ENCODE results near the gene DNAL1. TPM values are rescaled to one million over a fixed set of nuclear protein-coding genes. Genes with fewer than 3 reads are reported as not detected.

DNAL1 gene
- total and polyA plus RNA-seq, 9 of the 15 experiments (the other 6 are each of a cell fraction or from before 2014, with no cell fraction given): 1.6 to 11.7 (median 4.8) TPM

DNA sequence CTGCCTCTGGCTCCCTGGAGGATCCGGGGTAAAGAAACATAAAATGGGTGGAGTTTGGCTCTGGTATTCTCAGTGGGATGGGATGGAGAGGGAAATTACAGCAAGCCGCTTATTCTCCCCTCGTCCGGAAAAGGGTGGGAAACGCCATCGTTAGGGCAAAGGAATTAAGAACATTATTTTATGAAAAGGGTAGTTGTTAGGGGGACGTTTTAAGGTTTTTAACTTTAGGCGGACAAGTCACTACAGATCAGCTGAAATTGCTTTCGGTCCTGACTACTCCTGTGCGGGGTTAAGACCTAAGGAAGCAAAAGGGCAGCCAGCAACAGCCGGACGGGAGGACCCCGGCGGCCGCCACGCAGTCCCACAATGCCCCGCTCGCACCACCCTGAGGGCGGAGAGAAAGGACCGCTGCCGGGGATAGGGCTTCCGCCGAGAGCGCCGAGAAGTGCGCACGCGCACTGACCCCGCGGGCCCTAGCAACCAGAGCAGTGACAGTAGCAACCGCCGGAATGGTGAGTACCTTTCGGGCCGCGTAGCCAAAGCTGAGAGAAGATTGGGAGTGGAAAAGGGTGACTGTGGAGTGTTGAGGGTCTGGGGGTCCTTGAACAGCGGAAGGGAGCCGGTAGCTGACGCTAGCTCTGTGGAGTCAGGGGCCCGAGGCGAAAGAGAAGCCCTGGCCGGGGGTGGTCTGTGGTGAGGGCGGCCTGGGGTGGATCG lies at the start of gene DNAL1 (continued):
- TF ChIP-seq, protein P1, sequence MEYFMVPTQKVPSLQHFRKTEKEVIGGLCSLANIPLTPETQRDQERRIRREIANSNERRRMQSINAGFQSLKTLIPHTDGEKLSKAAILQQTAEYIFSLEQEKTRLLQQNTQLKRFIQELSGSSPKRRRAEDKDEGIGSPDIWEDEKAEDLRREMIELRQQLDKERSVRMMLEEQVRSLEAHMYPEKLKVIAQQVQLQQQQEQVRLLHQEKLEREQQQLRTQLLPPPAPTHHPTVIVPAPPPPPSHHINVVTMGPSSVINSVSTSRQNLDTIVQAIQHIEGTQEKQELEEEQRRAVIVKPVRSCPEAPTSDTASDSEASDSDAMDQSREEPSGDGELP (CRISPR knock-in tag; IDR thresholded peaks at IDR 0.05; ENCODE audit: borderline replicate concordance): peak; percentile 68
- TF ChIP-seq, protein P2, sequence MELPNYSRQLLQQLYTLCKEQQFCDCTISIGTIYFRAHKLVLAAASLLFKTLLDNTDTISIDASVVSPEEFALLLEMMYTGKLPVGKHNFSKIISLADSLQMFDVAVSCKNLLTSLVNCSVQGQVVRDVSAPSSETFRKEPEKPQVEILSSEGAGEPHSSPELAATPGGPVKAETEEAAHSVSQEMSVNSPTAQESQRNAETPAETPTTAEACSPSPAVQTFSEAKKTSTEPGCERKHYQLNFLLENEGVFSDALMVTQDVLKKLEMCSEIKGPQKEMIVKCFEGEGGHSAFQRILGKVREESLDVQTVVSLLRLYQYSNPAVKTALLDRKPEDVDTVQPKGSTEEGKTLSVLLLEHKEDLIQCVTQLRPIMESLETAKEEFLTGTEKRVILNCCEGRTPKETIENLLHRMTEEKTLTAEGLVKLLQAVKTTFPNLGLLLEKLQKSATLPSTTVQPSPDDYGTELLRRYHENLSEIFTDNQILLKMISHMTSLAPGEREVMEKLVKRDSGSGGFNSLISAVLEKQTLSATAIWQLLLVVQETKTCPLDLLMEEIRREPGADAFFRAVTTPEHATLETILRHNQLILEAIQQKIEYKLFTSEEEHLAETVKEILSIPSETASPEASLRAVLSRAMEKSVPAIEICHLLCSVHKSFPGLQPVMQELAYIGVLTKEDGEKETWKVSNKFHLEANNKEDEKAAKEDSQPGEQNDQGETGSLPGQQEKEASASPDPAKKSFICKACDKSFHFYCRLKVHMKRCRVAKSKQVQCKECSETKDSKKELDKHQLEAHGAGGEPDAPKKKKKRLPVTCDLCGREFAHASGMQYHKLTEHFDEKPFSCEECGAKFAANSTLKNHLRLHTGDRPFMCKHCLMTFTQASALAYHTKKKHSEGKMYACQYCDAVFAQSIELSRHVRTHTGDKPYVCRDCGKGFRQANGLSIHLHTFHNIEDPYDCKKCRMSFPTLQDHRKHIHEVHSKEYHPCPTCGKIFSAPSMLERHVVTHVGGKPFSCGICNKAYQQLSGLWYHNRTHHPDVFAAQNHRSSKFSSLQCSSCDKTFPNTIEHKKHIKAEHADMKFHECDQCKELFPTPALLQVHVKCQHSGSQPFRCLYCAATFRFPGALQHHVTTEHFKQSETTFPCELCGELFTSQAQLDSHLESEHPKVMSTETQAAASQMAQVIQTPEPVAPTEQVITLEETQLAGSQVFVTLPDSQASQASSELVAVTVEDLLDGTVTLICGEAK (IDR thresholded peaks at IDR 0.05): peak; percentile 53; the same call in 1 of the 2 replicates
- TF ChIP-seq, protein P2 (CRISPR knock-in tag; IDR thresholded peaks at IDR 0.05): no peak
- TF ChIP-seq, protein P3, sequence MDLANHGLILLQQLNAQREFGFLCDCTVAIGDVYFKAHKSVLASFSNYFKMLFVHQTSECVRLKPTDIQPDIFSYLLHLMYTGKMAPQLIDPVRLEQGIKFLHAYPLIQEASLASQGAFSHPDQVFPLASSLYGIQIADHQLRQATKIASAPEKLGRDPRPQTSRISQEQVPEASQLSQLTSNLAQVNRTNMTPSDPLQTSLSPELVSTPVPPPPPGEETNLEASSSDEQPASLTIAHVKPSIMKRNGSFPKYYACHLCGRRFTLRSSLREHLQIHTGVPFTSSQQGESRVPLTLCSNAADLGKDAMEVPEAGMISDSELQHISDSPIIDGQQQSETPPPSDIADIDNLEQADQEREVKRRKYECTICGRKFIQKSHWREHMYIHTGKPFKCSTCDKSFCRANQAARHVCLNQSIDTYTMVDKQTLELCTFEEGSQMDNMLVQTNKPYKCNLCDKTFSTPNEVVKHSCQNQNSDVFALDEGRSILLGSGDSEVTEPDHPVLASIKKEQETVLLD (IDR thresholded peaks at IDR 0.05): peak; percentile 53; the same call in 1 of the 2 replicates
- no peak for TF ChIP-seq ZNF644 (tag; IDR thresholded peaks at IDR 0.05; ENCODE audit: low read depth)
- no peak for TF ChIP-seq MYBL2 (IDR thresholded peaks at IDR 0.05; ENCODE audit: low read depth)
- no peak for TF ChIP-seq MYBL2 (CRISPR knock-in tag; IDR thresholded peaks at IDR 0.05; ENCODE audit: borderline replicate concordance)
- TF ChIP-seq, protein P4, sequence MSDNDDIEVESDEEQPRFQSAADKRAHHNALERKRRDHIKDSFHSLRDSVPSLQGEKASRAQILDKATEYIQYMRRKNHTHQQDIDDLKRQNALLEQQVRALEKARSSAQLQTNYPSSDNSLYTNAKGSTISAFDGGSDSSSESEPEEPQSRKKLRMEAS (CRISPR knock-in tag; IDR thresholded peaks at IDR 0.05): 0 out of 2 replicates have a peak, but pooled peaks have one; percentile 40
- no peak for TF ChIP-seq ZNF699 (CRISPR knock-in tag; IDR thresholded peaks at IDR 0.05; ENCODE audit: insufficient replicate concordance)
- 0 out of 2 replicates have a peak, but pooled peaks have one; percentile 33 for TF ChIP-seq ATF7 (IDR thresholded peaks at IDR 0.05)
- TF ChIP-seq, protein P5, sequence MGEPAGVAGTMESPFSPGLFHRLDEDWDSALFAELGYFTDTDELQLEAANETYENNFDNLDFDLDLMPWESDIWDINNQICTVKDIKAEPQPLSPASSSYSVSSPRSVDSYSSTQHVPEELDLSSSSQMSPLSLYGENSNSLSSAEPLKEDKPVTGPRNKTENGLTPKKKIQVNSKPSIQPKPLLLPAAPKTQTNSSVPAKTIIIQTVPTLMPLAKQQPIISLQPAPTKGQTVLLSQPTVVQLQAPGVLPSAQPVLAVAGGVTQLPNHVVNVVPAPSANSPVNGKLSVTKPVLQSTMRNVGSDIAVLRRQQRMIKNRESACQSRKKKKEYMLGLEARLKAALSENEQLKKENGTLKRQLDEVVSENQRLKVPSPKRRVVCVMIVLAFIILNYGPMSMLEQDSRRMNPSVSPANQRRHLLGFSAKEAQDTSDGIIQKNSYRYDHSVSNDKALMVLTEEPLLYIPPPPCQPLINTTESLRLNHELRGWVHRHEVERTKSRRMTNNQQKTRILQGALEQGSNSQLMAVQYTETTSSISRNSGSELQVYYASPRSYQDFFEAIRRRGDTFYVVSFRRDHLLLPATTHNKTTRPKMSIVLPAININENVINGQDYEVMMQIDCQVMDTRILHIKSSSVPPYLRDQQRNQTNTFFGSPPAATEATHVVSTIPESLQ (CRISPR knock-in tag; IDR thresholded peaks at IDR 0.05): no peak
- no peak for TF ChIP-seq TCFL5 (CRISPR knock-in tag; conservative IDR thresholded peaks at IDR 0.05)
- TF ChIP-seq SUPT5H (IDR thresholded peaks at IDR 0.05): peak; percentile 77

Data from K562 (cell line).